ENCODE measurements around the gene EIF5A. TPM values are rescaled to one million over a fixed set of nuclear protein-coding genes. Genes with fewer than 3 reads are reported as not detected.

Gene EIF5A
- total RNA-seq, 4 donors from 2014 or later: 145 to 214 (median 204) TPM

DNA sequence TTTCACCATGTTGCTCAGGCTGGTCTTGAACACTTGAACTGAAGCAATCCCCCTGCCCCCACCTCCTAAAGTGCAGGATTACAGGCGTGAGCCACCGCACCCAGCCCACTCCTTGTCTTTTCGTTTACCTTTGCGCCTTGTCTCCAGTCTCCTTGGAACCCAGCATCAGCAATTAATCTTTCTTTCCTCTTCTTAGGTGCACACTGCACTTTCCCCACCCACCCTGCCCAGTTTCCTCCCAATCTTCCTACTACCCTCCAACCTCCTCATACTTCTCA lies 43.7 kb upstream of the EIF5A start:
- Histone ChIP-seq H3K4me3 (peak overlapping the region in 2 of 4 donors; percentile 29 to 64), H3K4me1 (peaks cover 25 to 40% (median 30%) of the 10 kb centered on the region in 4 donors), H3K27me3 (peaks cover 17 to 67% (median 38%) of the 10 kb centered on the region in 4 donors), H3K9me3 (no peaks in the 10 kb centered on the region), H3K36me3 (peaks cover 8 to 11% (median 9%) of the 10 kb centered on the region in 4 donors), H3K27ac (replicated peaks in 1 of 4) (no peak overlapping the region)
- DNase-seq (ENCODE audit: extremely low spot score): no peak
- 31% methylated on average over 4 of the region's 4 CpGs for WGBS
- TF ChIP-seq, protein P1, sequence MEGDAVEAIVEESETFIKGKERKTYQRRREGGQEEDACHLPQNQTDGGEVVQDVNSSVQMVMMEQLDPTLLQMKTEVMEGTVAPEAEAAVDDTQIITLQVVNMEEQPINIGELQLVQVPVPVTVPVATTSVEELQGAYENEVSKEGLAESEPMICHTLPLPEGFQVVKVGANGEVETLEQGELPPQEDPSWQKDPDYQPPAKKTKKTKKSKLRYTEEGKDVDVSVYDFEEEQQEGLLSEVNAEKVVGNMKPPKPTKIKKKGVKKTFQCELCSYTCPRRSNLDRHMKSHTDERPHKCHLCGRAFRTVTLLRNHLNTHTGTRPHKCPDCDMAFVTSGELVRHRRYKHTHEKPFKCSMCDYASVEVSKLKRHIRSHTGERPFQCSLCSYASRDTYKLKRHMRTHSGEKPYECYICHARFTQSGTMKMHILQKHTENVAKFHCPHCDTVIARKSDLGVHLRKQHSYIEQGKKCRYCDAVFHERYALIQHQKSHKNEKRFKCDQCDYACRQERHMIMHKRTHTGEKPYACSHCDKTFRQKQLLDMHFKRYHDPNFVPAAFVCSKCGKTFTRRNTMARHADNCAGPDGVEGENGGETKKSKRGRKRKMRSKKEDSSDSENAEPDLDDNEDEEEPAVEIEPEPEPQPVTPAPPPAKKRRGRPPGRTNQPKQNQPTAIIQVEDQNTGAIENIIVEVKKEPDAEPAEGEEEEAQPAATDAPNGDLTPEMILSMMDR (IDR thresholded peaks at IDR 0.05): no peak
- TF ChIP-seq POLR2AphosphoS5 (IDR thresholded peaks at IDR 0.05): no peak
- TF ChIP-seq EP300 (IDR thresholded peaks at IDR 0.05): no peak
- TF ChIP-seq POLR2A (IDR thresholded peaks at IDR 0.05; ENCODE audit: low read depth): no peak
- intact Hi-C loops (cut with DNase I): no loop called here

DNA sequence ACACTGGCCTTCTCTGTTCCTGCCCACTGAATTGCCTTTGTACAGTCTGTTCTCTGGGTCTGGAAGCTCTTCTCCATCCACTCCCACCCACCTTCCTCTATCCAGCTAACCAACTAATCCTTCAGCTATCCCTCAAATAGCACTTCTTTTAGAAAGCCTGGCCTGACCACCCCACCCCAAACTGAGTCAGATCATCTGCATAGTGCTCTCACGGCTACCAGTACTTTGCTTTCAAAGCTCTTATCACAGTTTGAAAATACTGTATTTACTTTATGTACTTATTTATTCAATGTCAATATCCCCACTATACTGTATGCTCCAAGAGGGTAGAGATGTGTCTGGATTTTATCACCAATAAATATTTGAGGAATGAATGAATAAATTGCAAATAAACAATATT lies 40.6 kb upstream of the EIF5A start:
- intact Hi-C loops (cut with DNase I): no loop called here
- no peaks in the 10 kb centered on the region for H3K36me3 ChIP-seq
- 80% methylated on average over 1 of the region's 1 CpG for WGBS
- no peak for DNase-seq (ENCODE audit: extremely low spot score)
- H3K4me3 ChIP-seq: no peak overlapping the region
- peaks cover 14 to 22% (median 16%) of the 10 kb centered on the region in 4 donors for H3K4me1 ChIP-seq
- TF ChIP-seq EP300 (IDR thresholded peaks at IDR 0.05) (no peak), POLR2A (IDR thresholded peaks at IDR 0.05; ENCODE audit: low read depth) (no peak), POLR2AphosphoS5 (IDR thresholded peaks at IDR 0.05) (no peak)
- TF ChIP-seq, protein P1 (IDR thresholded peaks at IDR 0.05): no peak
- H3K9me3 ChIP-seq: no peaks in the 10 kb centered on the region
- H3K27ac ChIP-seq (replicated peaks in 1 of 4): no peak overlapping the region
- peaks cover 11 to 61% (median 28%) of the 10 kb centered on the region in 4 donors for H3K27me3 ChIP-seq

DNA sequence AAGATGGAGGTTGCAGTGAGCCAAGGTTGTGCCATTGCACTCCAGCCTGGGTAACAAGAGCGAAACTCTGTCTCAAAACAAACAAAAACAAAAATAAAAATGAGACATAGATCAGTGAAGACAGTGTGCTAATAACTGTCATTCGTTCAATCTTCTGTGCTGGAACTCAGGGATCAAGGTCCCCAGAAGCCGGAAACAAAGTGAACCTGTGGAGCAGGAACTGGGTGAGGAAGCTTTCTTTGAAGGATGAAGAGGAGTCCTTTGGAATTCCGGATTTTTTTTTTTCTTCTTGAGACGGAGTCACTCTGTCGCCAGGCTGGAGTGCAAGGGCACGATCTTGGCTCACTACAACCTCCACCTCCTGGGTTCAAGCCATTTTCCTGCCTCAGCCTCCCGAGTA lies 28.0 kb upstream of the EIF5A start:
- no peak for DNase-seq (ENCODE audit: extremely low spot score)
- H3K27me3 ChIP-seq: peaks cover 0 to 7% (median 0%) of the 10 kb centered on the region in 4 donors
- H3K4me3 ChIP-seq: no peak overlapping the region
- intact Hi-C loops (cut with DNase I): no loop called here
- no peak overlapping the region for H3K27ac ChIP-seq (replicated peaks in 1 of 4)
- peaks cover 7 to 10% (median 8%) of the 10 kb centered on the region in 4 donors for H3K36me3 ChIP-seq
- peaks cover 35 to 44% (median 39%) of the 10 kb centered on the region in 4 donors for H3K4me1 ChIP-seq
- WGBS: 84% methylated on average over 8 of the region's 8 CpGs
- no peaks in the 10 kb centered on the region for H3K9me3 ChIP-seq
- TF ChIP-seq POLR2AphosphoS5 (IDR thresholded peaks at IDR 0.05) (no peak), POLR2A (IDR thresholded peaks at IDR 0.05; ENCODE audit: low read depth) (no peak), EP300 (IDR thresholded peaks at IDR 0.05) (no peak)
- TF ChIP-seq, protein P1 (IDR thresholded peaks at IDR 0.05): no peak

DNA sequence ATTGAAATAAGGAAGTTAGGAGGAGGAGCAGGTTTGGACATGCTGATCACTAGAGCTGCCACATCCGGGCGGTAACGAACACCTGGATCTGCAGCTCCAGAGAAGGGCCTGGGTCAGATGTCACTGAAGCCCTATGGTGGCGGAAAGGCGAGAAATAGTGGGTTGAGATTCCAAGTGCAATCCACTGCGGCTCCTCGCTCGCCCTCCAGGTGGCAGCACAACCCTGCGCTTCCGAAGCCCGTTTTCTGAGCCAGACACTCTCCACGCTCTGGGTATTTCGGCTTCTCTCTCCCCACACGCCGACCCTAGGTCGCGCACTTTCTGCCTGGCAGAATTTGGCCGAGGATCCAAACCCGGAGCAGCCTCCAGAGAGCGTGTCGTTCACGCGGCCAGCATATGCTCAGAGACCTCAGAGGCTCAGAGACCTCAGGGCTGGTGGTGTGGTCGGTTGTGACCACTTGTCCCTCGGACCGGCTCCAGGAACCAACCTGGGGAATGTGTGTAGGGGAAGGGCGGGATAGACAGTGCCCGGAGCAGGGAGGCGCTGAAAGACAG lies 26.8 kb upstream of the EIF5A start:
- WGBS: 4% methylated on average over 13 of the region's 29 CpGs
- Histone ChIP-seq H3K4me3 (peak overlapping the region; percentile 64 to 77 (median 69)), H3K27ac (replicated peaks in 1 of 4) (peak overlapping the region; percentile 95 to 98 (median 96)), H3K9me3 (no peaks in the 10 kb centered on the region), H3K4me1 (peaks cover 45 to 56% (median 51%) of the 10 kb centered on the region in 4 donors), H3K27me3 (peaks cover 0 to 7% (median 0%) of the 10 kb centered on the region in 4 donors), H3K36me3 (peaks cover 14 to 21% (median 20%) of the 10 kb centered on the region in 4 donors)
- intact Hi-C loops (cut with DNase I): loop anchor here (1.0 kb wide), 1 partner anchor 16 kb away; no protein-coding TSS in a partner anchor
- TF ChIP-seq EP300 (IDR thresholded peaks at IDR 0.05) (no peak), POLR2A (IDR thresholded peaks at IDR 0.05; ENCODE audit: low read depth) (peak; percentile 4), POLR2AphosphoS5 (IDR thresholded peaks at IDR 0.05) (peak; percentile 50 to 77)
- TF ChIP-seq, protein P1 (IDR thresholded peaks at IDR 0.05): peak in 2 of 3 experiments; percentile 95 to 98
- DNase-seq (ENCODE audit: extremely low spot score): peak; percentile 96
